MM.1S (cell line): Measurements from ENCODE around the gene ZBTB25.

Experiments used
- DNase-seq: peaks from one replicate; pipeline ENCODE4 v3.0.0-alpha.2; 2015
- H2AFZ ChIP-seq: fragments of 300-600 bp; sonication (generic); 2 replicates; pipeline ENCODE4 v1.6.0; 2016; ENCODE audit warnings: antibody characterized with exemption, low read length
- H3F3A ChIP-seq: fragments of 300-600 bp; sonication (generic); 2 replicates; pipeline ENCODE4 v1.6.1; 2016; ENCODE audit warnings: mild to moderate bottlenecking, antibody characterized with exemption, low read length, moderate library complexity, mixed read lengths; ENCODE audit not compliant: insufficient read depth
- H3K27ac ChIP-seq: fragments of 300-600 bp; sonication (generic); 2 replicates; pipeline ENCODE4 v1.5.1; 2016; ENCODE audit warnings: mild to moderate bottlenecking, low read length
- H3K27me3 ChIP-seq: fragments of 300-600 bp; sonication (generic); replicated peaks from 2 replicates; pipeline ENCODE4 v1.6.0; 2016; ENCODE audit warnings: low read length; ENCODE audit not compliant: insufficient read depth
- H3K36me3 ChIP-seq: fragments of 300-600 bp; sonication (generic); replicated peaks from 2 replicates; pipeline ENCODE4 v1.6.1; 2016; ENCODE audit warnings: mild to moderate bottlenecking, low read length, mixed read lengths; ENCODE audit not compliant: insufficient read depth
- H3K4me1 ChIP-seq: fragments of 300-600 bp; sonication (generic); 2 replicates; pipeline ENCODE4 v1.6.1; 2016; ENCODE audit warnings: low read length, mixed read lengths
- H3K4me2 ChIP-seq: fragments of 300-600 bp; sonication (generic); 2 replicates; pipeline ENCODE4 v1.6.0; 2016; ENCODE audit warnings: low read depth, low read length
- H3K4me3 ChIP-seq: fragments of 300-600 bp; sonication (generic); 2 replicates; pipeline ENCODE4 v1.5.1; 2016; ENCODE audit warnings: low read length, mixed read lengths
- H3K79me2 ChIP-seq: fragments of 300-600 bp; sonication (generic); 2 replicates; pipeline ENCODE4 v1.6.1; 2016; ENCODE audit warnings: mixed run types, low read length, mixed read lengths
- H3K9ac ChIP-seq: fragments of 300-600 bp; sonication (generic); 2 replicates; pipeline ENCODE4 v1.6.1; 2016; ENCODE audit warnings: low read length, mixed read lengths
- H3K9me2 ChIP-seq: fragments of 300-600 bp; sonication (generic); replicated peaks from 2 replicates; pipeline ENCODE4 v1.6.1; 2016; ENCODE audit warnings: mild to moderate bottlenecking, low read length, mixed read lengths; ENCODE audit not compliant: insufficient read depth
- H3K9me3 ChIP-seq: fragments of 300-600 bp; sonication (generic); replicated peaks from 2 replicates; pipeline ENCODE4 v1.6.1; 2016; ENCODE audit warnings: mild to moderate bottlenecking, low read length, mixed read lengths; ENCODE audit not compliant: insufficient read depth
- H4K20me1 ChIP-seq: fragments of 300-600 bp; sonication (generic); 2 replicates; pipeline ENCODE4 v1.6.1; 2016; ENCODE audit warnings: mild to moderate bottlenecking, low read length, moderate library complexity, mixed read lengths; ENCODE audit not compliant: insufficient read depth
- CTCF ChIP-seq: fragments of 300-600 bp; sonication (generic); IDR thresholded peaks from 2 replicates; pipeline ENCODE4 v1.5.1; 2016; ENCODE audit warnings: antibody characterized with exemption, low read length, mixed read lengths
- EZH2 ChIP-seq: fragments of 300-600 bp; sonication (generic); optimal IDR thresholded peaks from 2 replicates; pipeline ENCODE3; 2017; ENCODE audit warnings: low read depth, mild to moderate bottlenecking, antibody characterized with exemption, low read length, mixed read lengths
- EZH2phosphoT487 ChIP-seq: fragments of 300-600 bp; sonication (generic); IDR thresholded peaks from 2 replicates; pipeline ENCODE4 v1.6.1; 2018; ENCODE audit warnings: antibody characterized with exemption, low read length

Gene ZBTB25

GRCh38 chr14:64438181-64438841 is 65.3 kb downstream of the ZBTB25 start:
- H3K9me3 ChIP-seq = no peaks in the 10 kb centered on the region
- H3K4me3 ChIP-seq = no peak overlapping the region
- H3K27me3 ChIP-seq = no peaks in the 10 kb centered on the region
- peaks cover 4% of the 10 kb centered on the region; the same call in 1 of the 2 replicates for H3K4me1 ChIP-seq
- no peaks in the 10 kb centered on the region for H4K20me1 ChIP-seq
- no peak overlapping the region for H3K27ac ChIP-seq
- H3K9me2 ChIP-seq = no peaks in the 10 kb centered on the region
- no peaks in the 10 kb centered on the region for H3F3A ChIP-seq
- H3K36me3 ChIP-seq = no peaks in the 10 kb centered on the region
- TF ChIP-seq EZH2 (no peak), CTCF (no peak), EZH2phosphoT487 (no peak)
- no peak overlapping the region for H3K9ac ChIP-seq
- no peak overlapping the region for H2AFZ ChIP-seq
- no peak for DNase-seq
- H3K79me2 ChIP-seq = no peaks in the 10 kb centered on the region
- H3K4me2 ChIP-seq = no peak overlapping the region

- Histone ChIP-seq H3K36me3 (no peaks in the 10 kb centered on the region), H3K27me3 (no peaks in the 10 kb centered on the region), H2AFZ (no peak overlapping the region), H3K27ac (no peak overlapping the region), H3K79me2 (no peaks in the 10 kb centered on the region), H4K20me1 (no peaks in the 10 kb centered on the region), H3K4me2 (no peak overlapping the region), H3K4me1 (no peaks in the 10 kb centered on the region), H3F3A (no peaks in the 10 kb centered on the region), H3K9me3 (no peaks in the 10 kb centered on the region), H3K9ac (no peak overlapping the region), H3K4me3 (no peak overlapping the region), H3K9me2 (no peaks in the 10 kb centered on the region)
- TF ChIP-seq EZH2phosphoT487 (no peak), EZH2 (no peak), CTCF (no peak)
- DNase-seq = no peak
These were observed 69.1 kb downstream of the ZBTB25 start for GRCh38 chr14:64434528-64434927.

GRCh38 chr14:64423987-64424386 is 79.7 kb downstream of the ZBTB25 start:
- no peak for DNase-seq
- Histone ChIP-seq H2AFZ (no peak overlapping the region), H3F3A (no peaks in the 10 kb centered on the region), H3K4me2 (no peak overlapping the region), H4K20me1 (no peaks in the 10 kb centered on the region), H3K9me3 (no peaks in the 10 kb centered on the region), H3K9ac (no peak overlapping the region), H3K4me1 (no peaks in the 10 kb centered on the region), H3K36me3 (no peaks in the 10 kb centered on the region), H3K27me3 (no peaks in the 10 kb centered on the region), H3K27ac (no peak overlapping the region), H3K9me2 (no peaks in the 10 kb centered on the region), H3K79me2 (no peaks in the 10 kb centered on the region), H3K4me3 (no peak overlapping the region)
- no peak for TF ChIP-seq EZH2phosphoT487

GRCh38 chr14:64422756-64423155 is 80.9 kb downstream of the ZBTB25 start:
- no peaks in the 10 kb centered on the region for H3K79me2 ChIP-seq
- H3K9ac ChIP-seq = no peak overlapping the region
- no peak overlapping the region for H3K27ac ChIP-seq
- no peak overlapping the region for H3K4me2 ChIP-seq
- no peak for DNase-seq
- no peak overlapping the region for H2AFZ ChIP-seq
- TF ChIP-seq EZH2phosphoT487 = no peak
- H3K4me3 ChIP-seq = no peak overlapping the region
- no peaks in the 10 kb centered on the region for H3K4me1 ChIP-seq
- H3F3A ChIP-seq = no peaks in the 10 kb centered on the region
- H4K20me1 ChIP-seq = no peaks in the 10 kb centered on the region
- H3K27me3 ChIP-seq = no peaks in the 10 kb centered on the region
- no peaks in the 10 kb centered on the region for H3K9me3 ChIP-seq
- H3K9me2 ChIP-seq = no peaks in the 10 kb centered on the region
- no peaks in the 10 kb centered on the region for H3K36me3 ChIP-seq
